ENCODE data around the gene NEK6. TPM values are rescaled to one million over a fixed set of nuclear protein-coding genes. Genes with fewer than 3 reads are reported as not detected.

NEK6 gene
- total RNA-seq, 1 donor from 2014 or later = 8.7 TPM

GRCh38 chr9:124268248-124268647 lies 10.5 kb downstream of the NEK6 start:
- Histone ChIP-seq H3K9me3 (replicated peaks) (no peaks in the 10 kb centered on the region), H3K36me3 (no peaks in the 10 kb centered on the region), H3K4me1 (peaks cover 72% of the 10 kb centered on the region), H3K27ac (replicated peaks) (no peak overlapping the region), H3K27me3 (ENCODE audit: low read depth) (no peaks in the 10 kb centered on the region), H3K4me3 (no peak overlapping the region)
- intact Hi-C loops (cut with micrococcal nuclease) = no loop called here
- DNase-seq = no peak
- no peak for TF ChIP-seq CTCF (IDR thresholded peaks at IDR 0.05; ENCODE audit: borderline replicate concordance)

- Histone ChIP-seq H3K27me3 (ENCODE audit: low read depth) (no peaks in the 10 kb centered on the region), H3K36me3 (no peaks in the 10 kb centered on the region), H3K9me3 (replicated peaks) (no peaks in the 10 kb centered on the region), H3K4me3 (no peak overlapping the region), H3K4me1 (peaks cover 68% of the 10 kb centered on the region), H3K27ac (replicated peaks) (no peak overlapping the region)
- TF ChIP-seq CTCF (IDR thresholded peaks at IDR 0.05; ENCODE audit: borderline replicate concordance) = no peak
- DNase-seq = no peak
- intact Hi-C loops (cut with micrococcal nuclease) = no loop called here
Observed at GRCh38 chr9:124268661-124269060, 10.9 kb downstream of the NEK6 start.

- no peak for DNase-seq
- Histone ChIP-seq H3K4me1 (peaks cover 59% of the 10 kb centered on the region), H3K4me3 (no peak overlapping the region), H3K27ac (replicated peaks) (no peak overlapping the region), H3K27me3 (ENCODE audit: low read depth) (no peaks in the 10 kb centered on the region), H3K36me3 (no peaks in the 10 kb centered on the region), H3K9me3 (replicated peaks) (no peaks in the 10 kb centered on the region)
- TF ChIP-seq CTCF (IDR thresholded peaks at IDR 0.05; ENCODE audit: borderline replicate concordance) = no peak
- intact Hi-C loops (cut with micrococcal nuclease) = no loop called here
Observed at GRCh38 chr9:124269556-124269955, 11.8 kb downstream of the NEK6 start.

- Histone ChIP-seq H3K9me3 (replicated peaks) (no peaks in the 10 kb centered on the region), H3K4me3 (no peak overlapping the region), H3K27ac (replicated peaks) (peak overlapping the region; percentile 32), H3K4me1 (peaks cover 53% of the 10 kb centered on the region), H3K36me3 (no peaks in the 10 kb centered on the region), H3K27me3 (ENCODE audit: low read depth) (no peaks in the 10 kb centered on the region)
- intact Hi-C loops (cut with micrococcal nuclease) = no loop called here
- DNase-seq = no peak
- no peak for TF ChIP-seq CTCF (IDR thresholded peaks at IDR 0.05; ENCODE audit: borderline replicate concordance)
Observed at GRCh38 chr9:124270504-124271335, 13.0 kb downstream of the NEK6 start.

GRCh38 chr9:124271660-124272059 lies 13.9 kb downstream of the NEK6 start:
- Histone ChIP-seq H3K27ac (replicated peaks) (peak overlapping the region; percentile 32), H3K4me1 (peaks cover 44% of the 10 kb centered on the region), H3K4me3 (no peak overlapping the region), H3K9me3 (replicated peaks) (no peaks in the 10 kb centered on the region), H3K36me3 (no peaks in the 10 kb centered on the region), H3K27me3 (ENCODE audit: low read depth) (no peaks in the 10 kb centered on the region)
- TF ChIP-seq CTCF (IDR thresholded peaks at IDR 0.05; ENCODE audit: borderline replicate concordance) = no peak
- no peak for DNase-seq
- intact Hi-C loops (cut with micrococcal nuclease) = no loop called here
